HG02840 (cell line): ENCODE measurements around the gene LRRC7.
"Not testable (repeated sequence)": the region's sequence is repeated elsewhere in the genome, so short reads cannot be mapped to it uniquely, and the experiment has no call there.

Experiments used
- ATAC-seq: cut with Tn5 transposase; IDR thresholded peaks from one replicate; pipeline ENCODE4 v1.9.1; 2021; ENCODE audit warnings: mild to moderate bottlenecking, moderate library complexity, moderate number of reproducible peaks; ENCODE audit not compliant: unreplicated experiment, low FRiP score

The LRRC7 gene

DNA sequence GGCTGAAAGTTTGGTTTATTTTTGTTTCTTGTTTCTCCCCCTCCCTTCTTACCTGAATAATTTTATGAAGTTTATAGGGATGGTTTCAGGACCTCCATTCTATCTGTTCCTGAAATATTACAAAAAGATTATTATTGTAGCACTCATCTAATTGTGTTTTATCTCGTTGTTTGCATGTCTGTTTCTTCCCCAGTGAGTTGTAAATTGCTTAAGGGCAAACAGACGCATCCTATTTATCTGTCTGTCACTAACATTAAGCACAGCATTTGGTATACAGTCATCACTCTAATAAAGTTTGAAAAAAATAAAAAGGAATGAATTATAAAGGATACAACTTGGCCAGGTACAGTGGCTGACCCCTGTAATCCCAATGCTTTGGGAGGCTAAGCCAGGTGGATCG is 123.5 kb downstream of the LRRC7 start:
- no peak for ATAC-seq

DNA sequence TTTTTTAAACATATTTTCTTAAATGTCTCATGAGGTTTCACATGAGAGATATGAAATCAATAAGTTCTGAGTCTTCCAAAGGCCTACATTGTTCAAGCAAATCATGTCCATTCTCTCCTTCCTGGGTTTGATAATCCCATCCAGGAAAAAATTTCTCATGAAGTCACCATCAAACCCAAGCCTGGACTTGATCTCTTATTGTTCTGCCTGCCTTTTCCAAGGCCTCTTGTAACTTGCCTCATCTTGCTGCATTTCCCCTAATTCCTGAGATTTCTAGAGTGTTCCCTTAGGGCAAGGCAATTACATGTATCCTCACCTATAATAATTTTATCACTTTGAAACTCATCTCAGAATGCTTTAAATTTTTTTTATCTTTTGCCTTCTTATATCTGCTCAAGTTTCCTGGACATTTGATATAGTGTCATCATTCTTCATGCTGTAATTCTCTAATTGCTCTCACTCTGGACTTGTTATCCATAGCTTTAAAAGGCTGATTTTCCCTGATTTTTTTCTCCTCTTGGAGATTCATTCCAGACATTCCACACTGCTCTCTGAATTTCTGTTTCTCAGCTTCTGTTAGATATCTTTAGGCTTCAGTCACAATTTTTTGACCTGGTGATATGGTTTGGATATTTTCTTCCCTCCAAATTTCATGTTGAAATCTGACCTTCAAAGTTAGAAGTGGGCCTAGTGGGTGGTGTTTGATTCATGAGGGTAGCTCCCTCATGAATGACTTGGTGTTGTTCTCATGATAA is 126.4 kb downstream of the LRRC7 start:
- ATAC-seq: no peak

DNA sequence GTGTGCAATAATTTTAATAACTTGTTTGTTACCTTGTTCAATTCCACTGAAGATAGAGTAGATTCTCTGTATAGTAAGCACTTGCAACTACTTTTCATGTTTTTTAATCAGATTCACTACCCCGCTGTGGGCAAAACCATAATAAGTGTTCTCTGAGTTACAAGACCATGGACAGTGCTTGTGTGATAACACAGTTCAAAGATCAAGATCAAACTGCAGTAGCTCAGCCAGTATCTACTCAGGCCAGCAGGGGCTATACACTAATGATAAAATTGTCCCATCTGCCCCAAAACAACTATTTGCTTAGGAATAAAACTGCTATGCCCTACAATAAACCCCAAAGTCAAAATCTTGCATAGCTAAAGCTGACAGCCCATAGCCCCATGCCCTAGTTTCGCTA is 129.6 kb downstream of the LRRC7 start:
- ATAC-seq: no peak

DNA sequence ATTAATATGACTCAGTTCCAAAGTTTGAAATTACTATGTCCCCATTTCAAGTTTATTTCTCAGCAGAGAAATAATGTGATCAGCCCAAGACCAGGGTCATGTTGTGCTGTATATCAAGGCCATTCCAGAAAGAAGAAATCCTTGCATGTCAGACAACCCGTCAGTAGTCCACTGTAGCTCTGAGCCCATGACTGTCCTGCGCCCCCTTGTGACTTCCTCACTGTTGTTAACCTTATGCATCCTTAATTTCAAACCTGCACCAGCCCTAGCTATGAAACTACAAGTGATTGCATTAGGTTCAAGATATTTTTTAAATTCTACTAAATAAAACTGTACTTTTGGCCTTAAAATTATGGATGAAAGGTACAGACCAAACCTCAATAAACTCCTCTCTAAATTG is 133.0 kb downstream of the LRRC7 start:
- ATAC-seq: no peak

DNA sequence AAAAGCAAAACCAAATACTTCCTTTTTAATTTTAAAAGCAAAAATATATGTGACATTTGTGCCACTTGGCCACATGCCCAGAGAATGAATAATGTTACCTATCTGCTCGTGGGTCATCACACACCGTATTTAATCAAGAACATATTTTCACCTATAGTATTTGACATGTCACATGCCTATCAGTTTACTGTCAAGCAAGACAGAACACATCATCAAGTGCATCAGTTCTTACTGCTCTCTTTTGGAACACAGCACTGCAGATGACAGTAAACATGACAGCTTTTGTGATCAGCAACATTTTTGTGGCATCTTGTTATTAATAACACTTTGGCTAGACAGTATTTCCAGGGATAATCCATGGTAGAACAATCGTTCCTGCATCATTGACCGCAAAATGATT is 134.4 kb downstream of the LRRC7 start:
- no peak for ATAC-seq

DNA sequence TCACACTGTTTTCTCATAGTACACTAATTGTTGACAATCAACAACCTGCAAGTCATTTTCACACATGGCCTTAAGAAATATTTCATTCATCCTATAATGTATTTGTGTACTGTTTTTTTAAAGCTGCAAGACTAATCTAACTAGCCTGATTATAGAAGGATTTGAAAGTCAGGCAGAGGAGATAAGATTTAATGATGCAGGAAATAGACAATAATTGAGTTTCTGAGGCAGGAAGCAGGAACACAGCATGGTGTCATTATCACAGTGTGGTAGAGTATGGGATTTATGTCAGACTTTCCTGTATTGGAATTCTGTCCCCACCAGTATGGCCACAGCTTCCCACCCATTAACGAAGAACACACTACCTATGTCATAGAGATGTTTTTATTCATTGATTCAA is 138.8 kb downstream of the LRRC7 start:
- ATAC-seq: no peak

DNA sequence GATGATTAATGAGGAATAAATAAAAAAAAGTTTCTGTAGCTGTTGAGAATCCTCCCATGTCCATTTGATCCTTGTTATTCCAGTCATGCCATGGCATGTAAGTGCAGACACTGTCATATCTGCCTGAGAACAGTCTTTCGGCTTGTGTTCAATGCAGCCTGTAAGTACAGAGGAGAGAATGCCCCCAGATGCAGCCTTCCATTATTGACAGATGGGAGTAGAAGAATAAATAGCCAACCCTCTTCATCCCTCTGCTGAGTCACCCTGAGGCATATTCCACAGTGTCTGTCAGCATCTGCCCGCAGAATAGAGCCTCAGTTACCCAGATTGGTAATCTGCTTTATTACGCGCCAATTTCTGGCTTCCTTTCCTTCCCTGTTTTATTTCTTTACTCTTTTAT is 139.4 kb downstream of the LRRC7 start:
- no peak for ATAC-seq

DNA sequence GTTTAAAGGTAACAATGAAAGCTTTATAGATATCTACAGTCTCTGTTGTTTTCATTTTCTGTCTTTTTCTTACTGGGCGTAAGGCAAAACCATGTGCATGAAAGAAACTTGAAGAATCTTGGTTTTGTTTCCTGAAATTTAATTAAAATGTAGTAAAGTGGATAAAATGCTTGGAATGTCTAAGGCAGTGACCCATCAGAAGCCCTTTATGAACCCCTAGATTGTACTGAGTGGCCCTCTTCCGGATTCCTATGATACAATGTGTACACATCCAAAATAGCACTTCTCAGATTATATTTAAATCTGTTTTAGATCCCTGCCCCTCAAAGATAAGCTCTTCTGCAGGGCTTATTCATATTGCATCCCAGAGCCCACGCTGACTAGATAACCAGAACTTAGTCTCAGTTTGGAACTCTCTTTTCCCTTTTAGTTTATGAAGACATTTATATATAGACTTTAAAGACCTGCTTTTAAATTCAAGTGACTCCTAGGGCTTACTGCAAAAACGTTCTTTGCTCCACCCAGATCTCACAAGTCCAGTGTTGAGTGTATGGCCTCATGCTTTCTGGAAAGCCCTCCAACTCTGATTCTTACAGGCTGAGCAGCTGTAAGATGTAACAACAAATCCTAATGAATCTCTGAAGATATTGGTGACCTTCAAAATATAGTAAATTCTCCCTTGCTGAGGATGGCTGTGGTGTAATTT is 142.9 kb downstream of the LRRC7 start:
- no peak for ATAC-seq

DNA sequence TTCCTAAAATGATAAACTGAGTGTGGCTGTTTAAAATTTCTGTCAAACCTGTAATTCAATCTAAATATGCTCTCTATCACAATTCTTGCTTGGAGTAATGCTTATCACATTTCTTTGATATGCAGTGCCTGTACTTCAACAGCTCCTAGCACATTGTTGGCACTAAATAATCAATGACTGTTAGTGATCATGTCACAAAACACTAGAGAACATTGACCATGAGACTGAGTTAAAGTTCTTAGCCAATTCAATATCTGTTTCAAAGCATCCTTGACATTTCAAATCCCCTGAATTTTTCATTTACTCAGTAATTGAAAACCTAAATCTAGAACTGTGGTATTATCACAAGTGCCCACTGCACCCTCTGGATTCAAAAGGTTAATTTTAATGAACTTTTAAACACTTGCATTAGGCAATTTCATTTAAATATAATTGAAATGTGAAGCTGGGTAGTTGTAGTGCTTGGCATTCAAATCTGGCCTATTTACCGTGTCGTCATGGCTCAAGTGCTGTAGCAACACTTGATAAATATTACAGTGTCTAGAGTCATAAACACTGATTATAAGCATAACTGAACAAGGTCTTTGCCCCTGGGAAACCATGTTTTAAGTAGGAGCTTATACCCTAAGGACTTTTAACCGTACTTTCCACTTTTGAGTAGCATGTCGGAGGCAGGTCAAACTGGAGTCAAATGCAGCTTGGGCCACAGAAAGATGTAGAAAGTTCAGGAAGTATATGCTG is 143.6 kb downstream of the LRRC7 start:
- no peak for ATAC-seq

DNA sequence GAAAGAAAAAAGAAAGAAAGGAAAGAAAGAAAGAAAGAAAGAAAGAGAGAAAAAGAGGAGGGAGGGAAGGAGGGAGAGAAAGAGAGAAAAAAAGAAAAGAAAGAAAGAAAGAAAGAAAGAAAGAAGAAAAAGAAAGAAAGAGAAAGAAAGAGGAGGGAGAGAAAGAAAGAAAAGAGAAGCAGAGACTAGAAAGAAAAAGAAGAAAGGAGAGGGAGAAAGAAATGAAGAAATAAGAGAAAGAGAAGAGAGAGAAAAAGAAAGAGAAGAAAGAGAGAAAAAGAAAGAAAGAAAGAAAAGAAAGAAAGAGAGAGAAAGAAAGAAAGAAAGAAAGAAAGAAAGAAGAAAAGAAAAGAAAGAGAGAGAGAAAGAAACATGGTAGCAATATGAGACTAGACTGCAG is 150.1 kb downstream of the LRRC7 start:
- ATAC-seq: not testable (repeated sequence)

DNA sequence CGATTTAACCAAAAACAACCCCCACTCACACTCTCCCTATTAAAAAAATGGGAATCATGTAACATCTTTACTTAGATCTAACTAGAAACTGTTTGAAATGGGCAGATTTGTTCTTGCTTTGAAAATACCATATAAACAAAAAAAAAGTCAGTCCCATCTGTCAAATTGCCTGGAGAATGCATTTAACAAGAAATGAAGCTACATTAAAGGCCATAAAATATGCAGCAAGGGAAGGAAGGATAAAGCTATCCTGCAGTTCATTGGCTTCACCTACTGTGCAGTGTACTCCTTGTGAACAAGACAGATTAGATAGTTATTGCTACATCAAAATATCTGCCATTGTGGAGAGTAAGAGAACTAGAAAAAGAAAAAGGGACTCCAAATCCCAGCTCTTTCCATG is 160.5 kb downstream of the LRRC7 start:
- no peak for ATAC-seq

DNA sequence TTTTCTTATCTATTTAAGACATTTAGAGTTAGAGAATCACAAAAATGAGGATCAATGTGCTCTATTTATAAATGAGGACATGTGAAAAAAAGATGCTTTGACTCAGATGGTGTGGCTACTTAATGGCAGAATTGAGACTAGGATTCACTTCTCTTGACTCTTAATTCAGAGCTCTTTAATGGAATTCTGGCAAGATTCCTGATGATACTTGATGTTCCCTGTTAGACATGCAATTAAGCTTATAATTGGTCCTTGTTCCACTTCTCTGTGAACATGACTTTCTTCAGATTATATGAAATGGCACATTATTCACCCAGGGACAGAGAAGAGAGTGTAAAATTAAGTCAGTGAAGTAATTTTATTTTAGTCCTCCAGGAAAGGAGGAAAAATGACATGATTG is 165.3 kb downstream of the LRRC7 start:
- no peak for ATAC-seq

DNA sequence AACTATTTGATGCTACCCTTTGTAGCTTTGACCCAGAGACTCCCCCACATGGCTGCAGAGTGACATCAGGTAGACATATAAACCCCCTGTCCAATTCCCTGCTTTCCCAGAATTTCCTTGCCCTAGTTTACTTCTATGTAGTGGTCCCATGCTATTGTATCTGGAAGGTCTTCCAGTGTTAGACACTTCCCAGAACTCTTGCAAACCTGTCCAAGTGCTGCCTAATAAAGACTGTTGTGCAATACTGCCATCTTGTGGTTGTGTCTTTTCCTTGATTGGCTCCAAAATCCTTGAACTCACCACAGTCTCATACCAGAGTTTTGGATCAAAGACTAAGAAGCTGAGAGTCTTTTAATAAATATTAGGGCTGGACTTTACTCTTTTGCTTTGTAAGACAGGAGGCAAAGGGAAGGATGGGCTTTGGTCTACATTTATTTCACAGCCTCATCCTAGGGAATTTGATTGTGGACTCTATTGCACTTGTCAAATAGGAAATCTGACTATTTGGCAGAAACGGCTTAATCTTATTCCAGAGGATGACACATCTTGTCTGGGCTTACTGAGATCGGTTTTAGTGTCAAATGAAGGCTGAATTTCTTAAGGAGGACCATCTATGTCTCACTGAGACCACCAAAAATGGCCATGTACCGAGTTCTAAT is 169.9 kb downstream of the LRRC7 start:
- no peak for ATAC-seq

DNA sequence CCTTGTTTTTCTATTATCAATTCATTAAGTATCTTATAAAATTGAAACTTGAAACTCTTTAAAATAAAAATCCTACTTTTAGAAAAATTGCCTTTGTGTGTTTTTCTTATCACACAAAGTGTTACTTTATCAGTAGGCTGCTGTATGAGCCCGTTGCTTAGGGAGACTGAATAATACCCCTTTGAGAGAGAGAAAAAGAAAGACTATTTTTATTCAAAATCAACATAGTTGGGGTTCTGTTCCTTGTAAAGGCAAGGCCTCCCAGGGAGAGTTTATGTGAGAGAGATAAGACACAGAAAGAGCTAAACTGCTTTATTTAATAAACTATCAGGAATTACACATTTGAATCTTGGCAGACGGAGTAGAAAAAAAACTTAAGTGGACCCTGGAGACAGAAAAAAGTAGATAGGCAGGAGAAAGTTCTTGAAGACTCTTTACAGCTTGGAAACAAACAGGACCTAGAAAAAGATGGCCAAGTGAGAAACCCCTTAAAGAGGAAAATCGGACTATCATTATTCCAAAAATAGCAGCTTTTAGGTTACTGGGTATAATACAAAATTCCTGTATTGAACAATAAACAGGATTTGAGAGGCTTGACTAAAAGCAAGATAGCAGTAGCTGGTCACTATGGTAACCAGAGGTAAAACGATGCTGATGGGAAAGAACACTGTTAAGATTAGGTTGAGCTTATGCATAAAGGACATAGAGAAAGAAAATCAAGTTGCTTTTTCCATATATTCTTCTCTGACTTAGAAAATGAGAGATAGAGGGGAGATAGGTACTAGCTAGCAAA is 170.9 kb downstream of the LRRC7 start:
- ATAC-seq: no peak

DNA sequence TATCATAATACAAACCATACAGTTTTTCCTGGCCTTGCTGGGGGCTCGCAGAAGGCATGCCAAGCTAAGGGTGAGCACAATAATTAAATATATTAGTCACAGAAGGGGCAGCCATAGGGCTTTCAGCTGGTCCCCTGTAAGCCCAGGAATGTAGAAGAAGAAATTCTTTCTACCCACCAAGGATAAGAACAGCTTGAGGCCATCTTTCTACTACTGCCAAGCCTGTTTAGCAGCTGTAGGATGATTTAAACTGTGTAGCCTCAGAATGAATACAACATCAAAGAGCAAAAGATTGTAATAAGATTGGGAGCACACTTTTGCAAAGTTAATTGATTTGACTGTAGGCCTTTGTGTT is 171.5 kb downstream of the LRRC7 start:
- ATAC-seq: no peak

DNA sequence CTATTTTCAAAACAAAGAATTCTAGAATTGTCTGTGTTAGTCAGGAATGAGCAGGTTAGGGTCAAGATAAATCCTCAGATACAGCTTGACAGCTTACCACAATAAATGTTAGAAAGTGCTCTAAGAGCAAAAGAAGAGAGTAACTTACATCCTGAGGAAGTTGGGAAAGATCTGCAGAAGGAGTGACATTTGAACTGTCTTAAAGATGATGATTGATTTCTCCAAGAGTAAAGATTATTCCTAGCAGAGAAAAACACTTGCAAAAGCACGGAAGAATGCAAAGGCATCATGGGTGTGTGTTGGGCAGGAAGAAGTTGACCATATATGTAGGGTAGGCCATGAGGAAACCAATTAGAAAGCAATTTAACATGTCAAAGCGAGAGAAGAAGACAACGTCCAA is 175.4 kb downstream of the LRRC7 start:
- no peak for ATAC-seq

DNA sequence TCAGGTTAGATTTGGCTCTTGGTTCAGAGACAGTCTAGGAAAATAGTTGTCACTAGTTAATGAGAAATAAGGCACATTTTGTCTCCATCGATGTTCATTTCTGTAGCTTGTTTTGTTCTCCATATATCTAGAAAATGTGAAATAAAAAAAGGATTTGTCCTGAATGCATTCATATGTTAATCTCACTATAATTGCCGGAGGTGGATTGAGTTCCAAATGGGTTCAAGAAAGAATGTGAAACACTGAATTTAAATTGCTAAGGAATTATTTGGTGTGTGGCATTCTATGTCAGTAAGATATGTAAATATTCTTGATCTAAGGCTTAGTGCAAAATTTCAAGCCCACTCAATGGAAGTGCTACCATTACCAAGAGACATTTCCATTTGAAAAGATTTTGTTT is 176.7 kb downstream of the LRRC7 start:
- ATAC-seq: no peak

DNA sequence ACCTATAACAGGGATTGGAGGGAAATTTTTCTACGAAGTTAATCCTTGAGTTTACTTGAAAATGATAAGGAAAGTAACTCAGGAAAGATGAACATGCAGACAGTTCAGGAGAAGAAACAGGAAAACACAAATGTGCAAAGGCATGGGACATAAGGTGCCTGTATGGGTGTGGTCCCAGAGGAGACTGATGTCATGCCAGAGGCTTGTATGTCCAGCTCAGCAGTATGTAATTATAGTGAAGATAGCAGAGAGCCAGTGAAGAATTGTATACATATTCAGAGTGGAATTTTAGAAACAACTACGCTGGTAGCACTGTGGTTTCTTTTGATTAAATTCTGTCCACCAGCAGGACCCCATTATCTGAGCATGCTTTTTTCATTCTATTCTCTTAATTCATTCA is 179.5 kb downstream of the LRRC7 start:
- ATAC-seq: no peak

DNA sequence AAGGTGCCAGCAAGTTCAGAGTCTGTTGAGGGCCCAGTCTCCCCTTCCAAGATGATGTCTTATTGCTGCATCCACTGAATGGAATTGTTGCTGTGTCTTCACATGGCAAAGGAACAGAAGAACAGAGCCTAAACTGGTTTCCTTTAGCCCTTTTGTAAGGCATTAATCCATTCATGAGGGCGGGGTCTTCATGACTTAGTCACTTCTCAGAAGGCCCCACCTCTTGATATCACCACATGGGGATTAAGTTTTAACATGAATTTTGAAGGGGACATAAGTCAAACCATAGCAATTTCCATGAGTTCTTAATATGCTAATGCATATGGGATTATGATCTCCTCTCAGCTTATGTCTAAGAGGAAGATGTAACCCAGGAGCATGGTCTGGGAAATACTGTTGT is 182.9 kb downstream of the LRRC7 start:
- no peak for ATAC-seq

DNA sequence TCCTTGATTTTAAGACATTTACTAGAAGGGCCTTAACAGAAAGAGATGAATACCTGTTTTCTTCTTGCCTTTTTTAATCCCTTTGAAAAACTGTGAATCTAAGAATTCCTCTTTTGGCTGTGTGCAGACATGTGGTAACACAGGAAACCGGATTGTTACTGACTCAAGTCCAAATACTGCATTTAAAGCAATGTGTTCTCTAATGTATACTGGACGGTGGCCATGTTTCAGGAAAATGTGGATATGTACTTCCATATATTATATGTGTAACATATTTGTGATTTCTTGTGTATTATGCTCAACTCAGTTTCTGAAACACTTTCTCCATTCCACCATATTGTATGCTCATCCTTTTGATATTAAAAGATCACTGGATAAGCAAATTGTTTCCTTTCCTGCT is 185.1 kb downstream of the LRRC7 start:
- ATAC-seq: no peak
